GM21786 (cell line): ENCODE measurements around the gene SCD5.
"Not testable (repeated sequence)": the region's sequence is repeated elsewhere in the genome, so short reads cannot be mapped to it uniquely, and the experiment has no call there.

Source experiments
- ATAC-seq: cut with Tn5 transposase; IDR thresholded peaks from one replicate; pipeline ENCODE4 v1.9.1; 2021; ENCODE audit not compliant: unreplicated experiment

SCD5 gene

DNA sequence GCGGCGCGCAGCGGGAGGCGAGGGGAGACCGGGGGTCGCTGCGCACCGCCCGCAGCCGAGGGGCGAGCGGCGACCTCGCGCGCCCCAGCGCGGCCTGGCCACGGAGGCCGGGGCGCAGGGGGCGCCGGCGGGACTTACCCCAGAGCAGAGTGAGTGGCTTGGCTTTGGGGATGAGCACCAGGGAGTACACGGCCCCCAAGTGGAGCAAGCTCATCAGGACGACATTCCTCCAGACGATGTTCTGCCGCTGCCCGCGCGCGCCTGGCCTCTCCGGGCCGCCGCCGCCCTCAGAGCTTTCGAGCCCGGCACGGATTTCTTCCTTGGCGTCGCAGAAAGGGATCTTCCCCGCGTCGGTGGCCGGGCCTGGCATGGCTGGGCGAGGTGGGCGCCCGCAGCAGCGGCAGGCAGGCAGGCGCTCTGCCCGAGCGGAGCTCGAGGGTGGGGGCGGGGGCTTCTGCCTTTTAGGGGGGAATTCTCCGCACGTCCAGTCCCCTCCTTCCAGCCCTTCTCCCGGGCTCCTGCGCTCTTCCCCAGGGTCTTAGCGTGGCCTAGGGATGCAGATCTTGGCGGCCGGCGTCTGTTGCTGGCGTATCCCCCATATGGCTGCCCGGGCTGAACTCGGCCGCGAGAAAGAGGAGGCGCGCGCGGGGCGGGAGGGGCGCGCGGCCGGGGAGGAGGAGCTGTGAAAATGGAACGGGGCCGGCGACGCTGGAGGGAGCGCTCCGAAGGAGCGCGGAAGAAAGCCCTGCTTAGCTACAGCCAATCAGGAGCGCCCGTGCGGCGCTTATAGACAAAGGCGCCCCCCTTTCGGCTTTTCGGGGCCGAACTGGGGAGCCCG, at the start of gene SCD5:
SCD5 (minus strand) TSS at position 629 of the 838 bp plus-strand sequence; CDS start at position 370, 259 bp downstream.
- peak; percentile 67 for ATAC-seq

GRCh38 chr4:82842593-82842992, 44.0 kb upstream of the SCD5 start:
- ATAC-seq: no peak

GRCh38 chr4:82839624-82840023, 41.0 kb upstream of the SCD5 start:
- no peak for ATAC-seq

GRCh38 chr4:82833696-82834313, 35.2 kb upstream of the SCD5 start:
- ATAC-seq: no peak

GRCh38 chr4:82833060-82833459, 34.5 kb upstream of the SCD5 start:
- ATAC-seq: not testable (repeated sequence)

GRCh38 chr4:82825425-82825824, 26.8 kb upstream of the SCD5 start:
- ATAC-seq: no peak

- no peak for ATAC-seq
These were observed 24.5 kb upstream of the SCD5 start for GRCh38 chr4:82823062-82823461.

- no peak for ATAC-seq
These were observed 22.1 kb upstream of the SCD5 start for GRCh38 chr4:82820689-82821088.

DNA sequence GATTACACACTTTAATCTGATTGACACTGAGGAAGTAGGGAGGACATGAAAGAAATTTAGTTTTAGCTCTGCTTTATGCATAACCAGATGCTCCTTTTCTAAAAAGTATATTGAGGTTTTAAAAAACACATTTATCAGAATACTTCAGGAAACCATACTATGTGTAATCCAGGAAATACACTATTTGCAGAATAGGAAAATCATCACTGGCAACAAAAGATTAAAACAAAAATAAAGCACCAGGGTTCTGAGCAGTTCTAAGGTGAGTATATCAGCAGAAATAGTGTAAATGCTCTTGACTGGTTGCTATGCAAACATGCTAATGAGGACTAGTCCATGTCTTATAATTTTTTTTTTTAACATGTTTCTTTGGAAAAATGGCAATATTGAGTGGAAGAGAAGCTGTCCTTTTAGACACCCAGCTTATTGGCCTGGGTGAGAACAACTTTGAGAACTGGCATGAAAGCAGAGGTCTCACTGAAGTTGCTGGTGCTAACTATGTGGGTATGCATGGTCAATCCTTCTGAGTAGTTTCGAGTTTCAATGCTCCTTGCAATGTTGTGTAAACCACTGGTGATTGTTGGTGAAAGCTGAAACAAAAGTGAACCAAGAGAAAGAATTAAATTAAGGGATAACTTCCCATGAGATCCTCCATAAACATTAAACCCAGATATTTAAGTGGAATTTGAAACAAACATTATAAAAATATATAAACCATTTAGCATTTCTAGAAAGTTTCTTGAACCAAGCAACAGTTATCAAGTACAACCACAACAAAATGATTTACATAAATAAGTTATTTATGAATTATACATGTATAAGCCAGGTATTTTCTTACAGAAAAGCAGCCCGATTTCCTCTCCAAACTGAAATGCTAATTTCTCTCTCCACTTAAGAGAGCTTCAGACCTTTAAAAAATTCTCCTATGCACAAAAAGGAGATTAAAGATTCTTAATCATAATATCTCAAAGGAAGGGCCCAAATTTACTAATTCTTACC, 20.4 kb upstream of the SCD5 start:
- peak; percentile 77 for ATAC-seq

DNA sequence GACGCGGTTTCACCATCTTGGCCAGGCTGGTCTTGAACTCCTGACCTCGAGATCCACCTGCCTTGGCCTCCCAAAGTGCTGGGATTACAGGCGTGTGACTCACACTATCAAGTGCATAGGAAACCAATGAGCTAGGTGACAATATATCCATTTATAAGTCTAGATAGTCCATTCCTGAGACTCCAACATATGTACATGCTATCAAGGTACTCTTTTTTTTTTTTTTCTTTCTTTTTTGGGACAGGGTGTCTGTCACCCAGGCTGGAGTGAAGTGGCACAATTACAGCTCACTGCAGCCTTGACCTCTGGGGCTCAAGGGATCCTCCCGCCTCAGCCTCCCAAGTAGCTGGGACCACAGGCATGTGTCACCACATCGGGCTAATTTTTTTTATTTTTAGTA, 18.3 kb upstream of the SCD5 start:
- ATAC-seq: not testable (repeated sequence)

- no peak for ATAC-seq
These were observed 15.4 kb upstream of the SCD5 start for GRCh38 chr4:82814034-82814433.

GRCh38 chr4:82811838-82812341, 13.3 kb upstream of the SCD5 start:
- ATAC-seq: no peak

- no peak for ATAC-seq
These were observed 12.8 kb upstream of the SCD5 start for GRCh38 chr4:82811392-82811791.

- ATAC-seq: no peak
These were observed 11.6 kb upstream of the SCD5 start for GRCh38 chr4:82810176-82810575.

GRCh38 chr4:82809619-82810018, 11.0 kb upstream of the SCD5 start:
- ATAC-seq: no peak

DNA sequence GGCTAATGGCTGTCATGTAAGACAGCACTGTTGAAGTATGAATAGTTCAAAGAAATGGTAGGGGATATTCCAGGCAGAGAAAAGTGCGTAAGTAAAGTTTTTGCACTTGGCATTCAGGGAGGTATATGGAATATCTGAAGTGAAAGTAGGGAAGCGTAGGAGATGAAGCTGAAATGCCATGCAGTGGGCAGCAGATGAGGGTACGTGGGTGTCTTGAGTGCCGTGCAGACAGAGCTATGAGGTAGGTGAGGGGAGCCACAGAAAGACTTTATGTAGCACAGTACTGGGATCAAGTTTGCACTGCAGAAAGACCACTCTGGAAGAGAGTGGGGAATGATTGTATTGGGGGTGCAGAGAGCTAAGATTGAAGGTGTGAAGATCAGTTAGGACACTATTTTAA, 5.2 kb upstream of the SCD5 start:
- no peak for ATAC-seq

DNA sequence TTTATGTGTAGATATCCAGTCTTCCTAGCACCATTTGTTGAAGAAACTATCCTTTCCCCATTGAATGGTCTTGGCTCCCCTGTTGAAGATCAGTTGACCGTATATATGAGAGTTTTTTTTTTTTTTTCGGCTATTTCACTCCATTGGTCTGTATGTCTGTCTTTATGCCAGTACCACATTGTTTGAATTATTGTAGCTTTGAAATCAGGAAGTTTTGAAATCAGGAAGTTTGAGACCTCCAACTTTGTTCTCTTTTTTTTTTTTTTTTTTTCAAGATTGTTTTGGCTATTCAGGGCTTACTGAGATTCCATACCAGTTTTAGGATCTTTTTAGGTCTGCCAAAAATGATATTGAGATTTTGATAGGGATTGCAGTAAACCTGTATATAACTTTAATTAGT, 4.3 kb upstream of the SCD5 start:
- no peak for ATAC-seq

DNA sequence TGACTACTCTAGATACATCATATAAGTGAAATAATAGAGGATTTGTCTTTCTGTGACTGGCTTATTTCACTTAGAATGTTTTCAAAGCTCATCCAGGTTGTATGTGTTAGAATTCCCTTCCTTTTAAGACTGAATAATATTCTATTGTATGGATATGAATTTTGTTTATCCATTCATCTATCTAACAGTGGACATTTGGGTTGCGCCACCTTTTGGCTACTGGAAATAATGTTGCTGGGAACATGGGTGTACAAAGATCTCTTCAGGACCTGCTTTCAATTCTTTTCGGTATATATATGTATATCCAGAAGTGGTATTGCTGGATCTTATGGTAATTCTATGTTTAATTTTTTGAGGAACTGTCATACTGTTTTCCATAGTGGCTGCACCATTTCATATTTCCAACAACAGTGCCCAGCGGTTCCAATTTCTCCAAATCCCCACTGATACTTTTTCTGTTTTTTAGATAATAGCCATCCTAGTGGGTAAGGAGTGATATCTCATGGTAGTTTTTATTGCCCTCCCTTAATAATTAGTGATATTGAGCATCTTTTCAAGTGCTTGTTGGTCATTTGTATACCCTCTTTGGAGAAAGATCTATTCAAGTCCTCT, 3.4 kb upstream of the SCD5 start:
- no peak for ATAC-seq

DNA sequence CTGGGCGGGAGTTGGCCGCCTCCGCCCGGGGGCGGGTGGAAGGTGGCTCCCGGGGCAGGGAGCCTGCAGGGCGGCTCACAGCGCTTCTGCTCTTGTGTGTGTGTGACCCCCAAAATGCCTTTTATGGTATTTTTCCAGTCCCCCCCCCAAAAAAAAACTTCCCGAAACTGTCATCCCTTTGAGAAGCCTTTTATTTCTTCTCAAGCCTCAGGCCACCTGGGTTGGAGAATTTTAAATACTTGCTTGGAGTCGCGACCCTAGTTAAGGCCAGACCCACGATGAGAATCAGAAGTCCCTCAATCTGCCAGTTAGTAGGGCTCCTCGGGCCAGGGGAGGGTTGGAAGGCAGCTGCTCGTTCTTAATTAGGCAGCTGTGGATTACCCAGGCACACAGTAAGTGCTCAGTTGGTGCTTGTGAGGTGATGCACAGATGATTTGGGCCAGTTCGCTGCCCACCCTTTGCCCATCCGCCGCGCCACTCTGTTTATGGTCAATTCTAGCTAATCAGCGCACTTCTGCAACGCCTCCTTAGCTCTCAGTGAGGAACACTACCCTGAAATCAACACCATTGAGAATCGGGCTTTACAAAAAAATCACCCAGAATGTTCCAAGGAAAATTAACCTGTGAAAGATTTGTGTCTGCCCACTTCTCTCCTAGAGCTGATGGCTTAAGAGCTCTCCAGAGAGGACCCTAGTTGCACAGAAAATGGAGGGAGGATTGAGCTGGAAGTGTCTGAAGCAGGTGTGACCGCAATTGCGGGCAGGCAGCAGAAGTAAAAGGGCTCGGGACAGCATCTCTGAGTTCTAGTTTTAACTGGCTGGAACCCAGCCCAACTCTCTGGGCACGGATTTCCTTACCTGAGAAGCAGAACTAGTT, 648 bp upstream of the SCD5 start:
- no peak for ATAC-seq
